Measurements from ENCODE around the gene SHISA7.
"Not testable (repeated sequence)": the region's sequence is repeated elsewhere in the genome, so short reads cannot be mapped to it uniquely, and the experiment has no call there.

The SHISA7 gene

DNA sequence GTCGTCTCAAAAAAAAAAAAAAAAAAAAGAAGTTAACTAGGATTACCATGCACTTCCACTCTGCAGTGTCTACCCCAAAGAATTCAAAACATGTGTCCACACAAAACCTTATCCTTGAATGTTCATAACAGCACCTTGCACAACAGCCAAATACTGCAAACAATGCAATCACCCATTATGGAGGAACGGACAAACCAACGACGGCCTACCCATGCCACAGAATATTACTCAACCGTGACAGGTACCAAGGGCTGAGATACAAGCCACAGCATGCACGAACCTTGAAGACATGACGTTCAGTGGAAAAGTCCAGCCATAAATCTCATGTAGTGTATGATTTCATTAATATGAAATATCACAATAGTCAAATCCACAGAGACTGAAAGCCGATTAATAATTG lies 3.0 kb upstream of the SHISA7 start:
- DNase-seq (ENCODE audit: low read depth in 2 of 2): no peak

DNA sequence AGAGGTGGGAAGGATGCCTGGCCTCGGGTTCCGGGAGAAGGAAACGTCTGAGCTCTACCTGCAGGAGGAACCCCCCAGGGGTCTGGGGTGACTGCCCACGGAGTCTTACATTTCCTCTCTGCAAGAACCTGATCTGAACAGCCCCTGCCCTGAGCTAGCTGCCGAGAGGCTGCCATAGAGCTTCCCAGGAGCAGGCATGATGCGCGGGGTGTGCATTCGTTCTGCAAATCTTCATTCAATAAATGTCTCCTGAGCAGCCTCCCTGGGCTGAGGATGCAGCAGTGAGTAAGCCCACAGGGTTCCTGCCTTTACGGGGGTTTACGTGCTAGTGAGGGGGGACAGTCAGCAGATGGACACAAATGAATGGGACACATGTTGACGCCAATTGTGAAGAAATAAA lies 1.5 kb upstream of the SHISA7 start:
- DNase-seq (ENCODE audit: low read depth in 2 of 2): no peak

DNA sequence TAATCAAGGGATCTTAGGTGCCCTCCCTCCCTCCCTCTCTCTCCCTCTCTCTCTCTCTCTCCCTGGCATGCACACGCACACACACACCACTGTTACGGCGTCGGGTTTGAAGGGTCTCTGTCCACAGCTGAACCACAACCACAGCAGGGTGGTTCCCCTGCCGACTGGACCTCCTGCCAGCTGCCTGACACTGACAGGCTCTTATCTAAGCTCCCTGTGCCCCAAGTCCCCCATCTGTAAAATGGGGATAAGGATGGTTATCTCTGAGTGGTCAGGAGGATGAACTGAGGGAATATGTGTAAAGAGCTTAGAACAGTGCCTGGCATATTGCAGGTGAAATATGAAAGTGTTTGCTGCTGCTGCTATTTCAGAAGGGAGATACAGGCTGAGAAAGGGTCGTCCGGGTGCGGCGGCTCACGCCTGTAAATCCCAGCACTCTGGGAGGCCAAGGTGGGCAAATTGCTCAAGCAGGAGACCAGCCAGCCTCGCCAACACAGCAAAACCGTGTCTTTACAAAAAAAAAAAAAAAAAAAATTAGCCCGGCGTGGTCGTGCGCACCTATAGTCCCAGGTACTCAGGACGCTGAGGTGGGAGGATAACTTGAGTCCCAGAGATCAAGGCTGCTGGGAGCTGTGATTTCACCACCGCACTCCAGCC lies 852 bp upstream of the SHISA7 start:
- no peak for DNase-seq (ENCODE audit: low read depth in 2 of 2)

DNA sequence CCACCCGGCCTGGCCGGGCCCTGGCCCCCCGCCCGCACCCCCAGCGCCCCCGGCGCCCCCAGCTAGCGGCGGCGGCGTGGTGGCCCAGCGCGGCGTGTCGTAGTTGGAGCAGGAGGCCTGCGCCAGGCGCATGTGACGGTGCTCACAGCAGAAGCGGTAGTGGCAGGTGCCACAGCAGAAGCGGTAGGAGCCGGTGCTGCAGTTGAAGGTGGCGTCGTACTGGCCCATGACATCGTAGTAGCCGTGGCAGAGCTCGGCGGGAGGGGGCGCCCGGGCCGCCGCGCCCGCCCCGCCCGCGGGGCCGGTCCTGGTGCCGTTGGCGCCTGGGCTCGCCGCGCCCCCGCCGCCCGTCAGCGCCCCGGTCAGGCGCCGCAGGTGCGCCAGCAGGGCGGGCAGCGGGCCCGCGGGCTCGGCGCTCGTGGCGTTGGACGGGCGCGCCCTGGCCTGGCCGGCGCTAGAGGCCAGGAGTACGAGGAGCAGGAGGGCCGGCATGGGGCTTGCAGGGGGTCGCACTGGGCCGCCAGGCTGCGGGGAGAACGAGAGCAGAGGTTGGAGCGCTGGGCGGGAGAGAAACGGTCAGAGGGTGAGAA lies 633 bp downstream of the SHISA7 start:
- no peak for DNase-seq (ENCODE audit: low read depth in 2 of 2)

DNA sequence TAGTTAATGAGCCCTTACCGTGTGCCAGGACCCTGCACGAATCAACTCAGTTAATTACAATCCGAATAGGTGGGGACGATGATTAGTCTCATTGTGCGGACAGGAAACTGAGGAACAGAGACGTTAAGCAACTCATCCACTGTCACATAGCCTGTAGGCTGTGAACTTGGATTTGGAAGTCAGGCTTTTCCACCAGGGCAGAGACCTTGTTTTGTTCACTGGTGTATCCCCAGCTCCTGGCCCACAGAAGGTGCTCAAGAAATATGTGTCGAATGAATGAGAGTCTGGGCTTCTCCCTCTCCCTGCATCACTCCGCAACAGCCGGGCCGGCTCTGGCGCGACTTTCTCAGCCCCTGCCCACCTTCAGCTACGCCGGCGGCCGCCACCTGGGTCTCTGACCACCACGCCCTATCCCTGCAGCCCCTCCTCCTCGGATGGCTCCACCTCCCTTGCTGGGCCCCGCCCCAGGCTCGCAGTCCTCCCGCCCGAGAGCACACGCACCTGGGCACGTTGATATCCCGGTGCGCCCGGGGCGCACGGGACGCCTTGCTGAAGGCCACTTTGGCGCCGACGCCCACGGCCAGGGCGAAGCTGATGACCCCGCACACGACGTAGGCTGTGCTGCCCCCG lies 1.3 kb downstream of the SHISA7 start:
- no peak for DNase-seq (ENCODE audit: low read depth in 2 of 2)

DNA sequence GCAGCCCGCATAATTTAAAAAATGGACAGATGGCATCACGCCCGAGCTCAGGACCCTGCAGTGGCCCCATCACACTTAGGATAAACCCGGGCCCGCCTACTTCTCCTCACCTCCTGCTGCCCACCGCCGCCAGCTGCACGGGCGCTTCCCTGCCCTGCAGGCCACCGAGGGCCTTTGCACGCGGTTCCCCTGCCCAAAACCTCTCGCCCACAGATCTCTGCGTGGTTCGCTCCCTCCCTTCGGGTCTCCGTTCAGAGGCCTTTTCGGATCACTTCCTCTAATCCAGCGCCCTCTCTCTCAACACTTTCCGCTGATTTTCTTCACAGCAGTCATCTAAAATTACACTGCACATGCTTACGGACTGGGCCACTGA lies 1.8 kb downstream of the SHISA7 start:
- DNase-seq (ENCODE audit: low read depth in 2 of 2): no peak

DNA sequence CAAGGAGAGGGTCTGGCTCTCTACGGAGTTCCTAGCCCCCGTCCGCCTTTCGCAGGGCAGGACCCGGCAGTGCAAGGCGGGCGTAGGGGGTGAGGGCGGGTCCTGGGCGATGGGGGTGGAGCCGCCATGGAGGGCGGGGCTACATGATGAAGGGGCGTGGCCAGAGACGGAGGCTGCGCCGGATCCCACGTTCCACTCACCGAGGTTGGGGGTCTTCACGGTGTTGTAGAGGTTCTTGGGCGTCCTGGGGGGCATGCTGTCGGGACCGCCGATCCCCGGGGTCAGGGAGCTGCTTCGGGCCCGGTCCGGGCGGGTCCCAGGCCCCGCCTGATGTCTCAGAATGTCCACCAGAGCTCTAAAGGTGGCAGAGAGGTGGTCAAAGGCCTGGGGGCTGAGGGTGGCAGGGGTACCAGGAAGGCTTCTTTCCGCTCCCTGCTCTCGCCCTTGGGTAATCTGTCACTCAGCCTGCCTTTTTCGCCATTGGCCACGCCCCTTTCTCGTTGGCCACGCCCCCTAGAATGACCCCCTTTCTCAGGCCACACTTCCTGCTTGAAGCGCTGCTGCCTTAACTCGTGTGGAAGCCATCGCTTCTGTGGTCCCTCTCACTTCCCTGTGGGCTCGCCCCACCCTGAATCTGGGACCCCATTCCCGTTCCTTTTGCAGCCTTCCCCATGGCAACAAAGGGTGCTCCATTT lies 2.5 kb downstream of the SHISA7 start:
- DNase-seq (ENCODE audit: low read depth in 2 of 2): no peak

DNA sequence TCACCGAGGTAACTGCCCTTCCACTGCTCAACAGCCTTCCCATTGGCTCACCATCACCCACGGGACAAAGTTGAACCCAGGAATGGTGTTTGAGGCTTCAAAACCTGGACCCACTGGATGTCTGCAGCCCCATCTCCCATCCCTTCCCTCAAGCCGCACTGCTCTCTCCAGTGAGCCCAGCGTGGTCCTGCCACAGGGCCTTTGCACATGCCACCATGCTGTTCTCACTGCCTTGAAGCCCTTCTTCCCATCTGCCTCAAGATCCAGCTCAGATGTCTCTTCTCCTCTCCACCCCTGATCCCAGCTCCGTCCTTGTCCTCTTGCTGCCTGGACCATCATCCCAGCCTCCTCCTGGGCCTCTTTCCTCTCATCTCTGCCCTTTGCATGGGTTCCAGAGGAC lies 4.0 kb downstream of the SHISA7 start:
- no peak for DNase-seq (ENCODE audit: low read depth in 2 of 2)

DNA sequence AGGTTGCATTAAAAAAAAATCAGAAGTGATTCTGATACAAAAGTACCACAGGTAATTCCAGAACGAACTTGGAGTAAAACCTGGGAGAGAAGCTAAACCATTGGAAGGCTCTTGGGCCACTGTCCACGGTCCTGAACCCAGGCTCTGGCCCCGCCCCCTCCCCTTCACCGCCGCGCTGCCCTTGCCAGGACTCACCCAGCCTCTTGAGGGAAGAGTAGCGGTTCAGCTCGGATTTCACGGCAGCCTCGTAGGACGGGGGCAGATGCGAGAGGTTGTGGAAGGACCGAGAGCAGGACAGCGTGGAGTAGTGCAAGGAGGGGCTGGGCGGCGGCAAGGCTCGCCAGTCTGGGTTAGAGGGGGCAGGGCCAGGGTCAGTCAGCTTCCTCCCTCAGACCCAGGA lies 5.7 kb downstream of the SHISA7 start:
- DNase-seq (ENCODE audit: low read depth in 2 of 2): no peak

DNA sequence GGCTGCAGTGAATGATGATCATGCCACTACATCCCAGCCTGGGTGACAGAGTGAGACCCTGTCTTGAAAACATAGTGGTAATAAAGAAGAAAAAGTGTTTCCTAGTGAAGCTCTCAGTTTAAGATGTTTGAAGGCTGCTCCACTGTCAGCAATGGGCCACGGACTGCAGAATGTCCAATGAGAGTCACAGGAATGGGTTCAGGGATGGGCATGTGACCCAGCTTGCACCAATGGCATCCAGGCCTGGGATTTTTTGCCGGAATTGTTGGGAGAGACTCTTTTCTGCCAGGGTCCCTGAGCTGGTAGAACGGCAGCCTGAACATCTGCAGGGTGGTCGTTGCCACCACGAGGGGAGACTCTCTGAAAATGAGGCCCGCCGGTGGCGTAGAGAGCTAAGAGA lies 6.3 kb downstream of the SHISA7 start:
- DNase-seq (ENCODE audit: low read depth in 2 of 2): no peak

DNA sequence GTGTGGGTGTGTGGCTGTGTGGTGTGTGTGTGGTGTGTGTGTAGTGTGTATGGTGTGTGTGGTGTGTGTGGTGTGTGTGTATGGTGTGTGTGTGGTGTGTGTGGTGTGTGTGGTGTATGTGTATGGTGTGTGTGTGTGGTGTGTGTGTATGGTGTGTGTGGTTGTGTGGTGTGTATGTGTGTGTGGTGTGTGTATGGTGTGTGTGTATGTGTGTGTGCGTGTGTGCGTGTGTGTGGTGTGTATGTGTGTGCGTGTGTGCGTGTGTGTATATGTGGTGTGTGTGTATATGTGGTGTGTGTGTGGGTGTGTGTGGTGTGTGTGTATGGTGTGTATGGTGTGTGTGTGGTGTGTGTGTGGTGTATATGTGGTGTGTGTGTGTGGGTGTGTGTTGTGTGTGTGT lies 8.1 kb downstream of the SHISA7 start:
- DNase-seq (ENCODE audit: low read depth in 2 of 2): no peak

DNA sequence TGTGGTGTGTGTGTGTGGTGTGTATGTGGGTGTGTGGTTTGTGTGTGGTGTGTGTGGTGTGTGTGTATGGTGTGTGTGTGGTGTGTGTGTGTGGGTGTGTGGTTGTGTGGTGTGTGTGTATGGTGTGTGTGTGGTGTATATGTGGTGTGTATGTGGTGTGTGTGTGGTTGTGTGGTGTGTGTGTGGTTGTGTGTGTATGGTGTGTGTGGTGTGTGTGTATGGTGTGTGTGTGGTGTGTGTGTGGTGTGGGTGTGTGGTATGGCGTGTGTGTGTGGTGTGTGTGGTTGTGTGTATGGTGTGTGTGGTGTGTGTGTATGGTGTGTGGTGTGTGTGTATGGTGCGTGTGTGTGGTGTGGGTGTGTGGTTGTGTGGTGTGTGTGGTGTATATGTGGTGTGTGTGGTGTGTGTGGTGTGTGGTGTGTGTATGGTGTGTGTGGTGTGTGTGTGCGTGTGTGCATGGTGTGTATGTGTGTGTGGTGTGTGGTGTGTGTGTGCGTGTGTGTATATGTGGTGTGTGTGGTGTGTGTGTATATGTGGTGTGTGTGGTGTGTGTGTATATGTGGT lies 8.7 kb downstream of the SHISA7 start:
- no peak for DNase-seq (ENCODE audit: low read depth in 2 of 2)

DNA sequence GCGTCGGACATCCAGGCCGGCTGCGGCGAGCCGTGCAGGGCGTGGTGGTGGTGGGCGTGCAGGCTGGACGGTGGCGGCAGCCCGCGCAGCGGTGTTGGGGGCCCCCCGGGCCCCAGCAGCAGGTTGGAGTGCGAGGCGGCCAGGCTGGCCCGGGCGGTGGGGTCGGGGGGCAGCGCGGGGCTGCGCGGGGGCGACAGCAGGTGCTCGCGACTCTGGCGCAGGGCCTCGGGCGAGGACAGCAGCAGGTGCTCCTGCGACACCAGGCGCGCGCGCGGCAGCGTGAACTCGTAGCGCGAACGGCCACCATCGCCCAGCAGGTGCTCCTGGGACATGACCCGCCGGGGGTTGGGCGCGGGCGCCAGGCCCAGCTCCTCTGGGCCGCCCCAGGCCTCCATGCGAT lies 9.8 kb downstream of the SHISA7 start:
- DNase-seq (ENCODE audit: low read depth in 2 of 2): no peak

DNA sequence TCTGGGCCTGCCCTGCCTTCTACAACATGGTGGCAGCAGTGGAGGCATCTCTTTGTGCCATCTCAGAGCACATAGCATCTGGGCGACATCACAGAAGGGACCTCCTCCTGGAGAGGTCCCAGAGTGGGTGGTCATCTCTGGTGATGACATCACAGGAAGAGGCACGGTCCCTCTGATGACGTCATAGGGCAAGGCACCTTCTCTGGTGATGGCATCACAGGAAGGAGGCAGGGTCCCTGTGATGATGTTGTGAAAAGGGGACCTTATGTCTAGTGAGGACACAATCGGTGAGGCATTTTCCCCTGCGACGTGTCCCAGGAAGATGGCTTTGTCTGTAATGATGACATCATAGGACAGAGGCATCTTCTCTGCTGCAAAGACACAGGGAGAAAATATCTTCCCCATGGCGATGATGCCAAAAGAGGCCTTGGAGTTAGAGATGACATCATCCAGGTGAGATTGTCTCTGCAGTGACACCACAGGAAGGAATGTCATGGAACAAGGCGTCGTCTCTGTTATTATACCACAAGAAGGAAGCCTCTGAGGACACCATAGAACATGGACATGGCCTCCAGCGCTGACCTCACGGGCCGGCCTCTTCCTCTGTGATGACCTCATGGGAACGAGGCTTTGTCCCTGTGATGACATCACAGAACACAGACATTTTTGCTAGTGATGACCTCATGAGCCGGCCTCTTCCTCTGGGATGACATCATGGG lies 10.7 kb downstream of the SHISA7 start:
- no peak for DNase-seq (ENCODE audit: low read depth in 2 of 2)

DNA sequence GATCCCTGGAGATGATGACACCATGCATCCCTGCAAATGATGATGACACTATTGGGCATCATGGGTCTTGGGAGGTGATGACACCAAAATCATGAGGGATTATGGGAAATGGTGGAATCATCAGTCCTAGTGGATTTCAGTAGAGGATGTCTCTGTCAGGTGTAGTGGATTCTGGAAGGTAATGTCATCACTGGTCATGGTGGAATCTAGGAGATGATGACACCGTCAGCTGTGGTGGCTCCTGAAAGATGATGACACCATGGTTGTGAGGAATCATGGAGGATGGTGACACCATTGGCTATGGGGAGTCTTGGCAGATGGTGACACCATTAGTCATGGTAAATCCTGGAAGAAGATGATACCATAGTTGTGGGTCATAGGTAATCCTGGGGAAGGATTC lies 11.9 kb downstream of the SHISA7 start:
- DNase-seq (ENCODE audit: low read depth in 2 of 2): no peak

DNA sequence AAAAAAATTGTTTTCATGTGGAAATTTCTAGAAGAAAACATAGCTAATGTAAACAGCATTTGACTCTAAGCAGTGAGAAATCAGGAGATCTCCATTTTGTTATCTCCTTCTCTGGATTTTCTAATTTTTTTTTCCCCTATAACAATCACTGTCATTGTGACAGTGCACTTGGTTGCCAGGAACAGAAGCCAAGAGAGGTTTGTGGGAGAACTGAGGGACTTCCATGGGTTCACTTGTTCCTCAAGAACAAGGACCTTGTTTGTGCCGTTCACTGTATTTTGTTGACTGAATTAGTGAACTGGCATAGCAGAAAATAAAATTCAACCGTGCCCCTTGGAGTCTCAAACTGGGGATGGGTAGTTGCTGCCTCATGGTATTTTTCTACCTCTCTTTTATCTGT lies 17.1 kb downstream of the SHISA7 start:
- DNase-seq (ENCODE audit: low read depth in 2 of 2): no peak

DNA sequence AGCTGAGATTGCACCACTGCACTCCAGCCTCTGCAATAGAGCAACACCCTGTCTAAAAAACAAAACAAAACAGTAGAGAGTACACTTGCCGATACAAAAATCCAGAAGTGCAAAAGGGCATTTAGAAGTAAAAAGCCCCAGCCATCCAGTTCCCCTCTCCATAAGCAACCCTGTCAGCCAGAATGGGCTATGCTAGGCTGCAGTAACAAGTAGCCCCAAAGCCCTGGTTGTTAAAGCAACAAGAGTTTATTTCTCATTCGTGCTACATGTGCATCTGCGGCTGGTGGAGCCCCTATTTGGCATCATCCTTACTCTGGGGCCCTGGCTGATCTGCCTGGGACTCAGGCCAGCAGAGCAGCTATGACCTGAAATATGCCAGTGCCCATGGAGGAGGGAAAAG lies 18.6 kb downstream of the SHISA7 start:
- DNase-seq (ENCODE audit: low read depth in 2 of 2): no peak

DNA sequence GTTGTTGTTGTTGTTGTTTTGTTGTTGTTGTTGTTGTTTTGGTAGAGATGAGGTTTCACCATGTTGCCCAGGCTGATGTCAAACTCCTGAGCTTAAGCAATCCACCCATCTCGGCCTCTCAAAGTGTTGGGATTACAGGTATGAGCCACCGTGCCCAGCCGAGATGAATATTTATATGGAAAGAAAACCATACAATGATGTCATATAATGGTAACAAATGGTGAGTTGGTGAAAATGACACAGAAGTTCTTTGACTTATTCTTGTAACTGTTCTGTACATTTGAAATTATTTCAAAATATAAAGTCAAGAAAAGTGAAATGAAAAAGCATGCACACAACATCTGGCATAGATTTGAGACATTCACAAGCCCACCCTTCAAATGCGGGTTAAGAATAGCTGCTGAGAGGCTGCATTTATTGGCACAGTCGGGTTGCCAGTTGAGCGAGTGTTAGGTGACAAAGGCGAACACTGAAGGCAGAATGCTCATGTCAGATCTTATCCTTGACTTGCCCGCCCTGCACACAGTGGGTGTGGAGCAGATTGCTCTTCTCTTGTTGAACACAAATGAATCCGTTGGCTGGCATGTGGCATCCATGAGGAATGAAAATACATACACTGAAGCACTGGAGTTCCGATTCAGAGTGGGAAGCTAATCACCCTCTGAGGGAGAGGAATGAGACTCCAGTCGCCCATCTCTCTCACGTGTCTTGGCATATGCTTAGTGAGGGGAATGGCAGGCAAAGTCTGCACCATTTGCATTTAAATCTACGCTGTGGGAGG lies 19.7 kb downstream of the SHISA7 start:
- DNase-seq (ENCODE audit: low read depth in 2 of 2): no peak

DNA sequence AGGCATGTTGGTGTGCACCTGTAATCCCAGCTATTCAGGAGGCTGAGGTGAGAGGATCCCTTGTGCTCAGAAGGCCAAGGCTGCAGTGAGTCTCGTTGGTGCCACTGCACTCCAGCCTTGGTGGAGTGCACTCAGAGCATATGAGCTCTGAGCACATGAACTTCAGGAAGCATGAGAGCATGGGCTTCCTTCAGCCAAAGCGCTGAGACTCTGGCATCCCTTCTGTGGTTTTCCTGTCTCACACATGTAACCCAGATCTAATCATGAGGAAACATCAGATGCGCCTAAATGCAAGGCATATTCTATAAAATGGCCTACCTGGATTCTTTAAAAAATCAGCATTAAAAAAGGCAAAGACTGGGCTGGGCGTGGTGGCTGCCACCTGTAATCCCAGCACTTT lies 21.8 kb downstream of the SHISA7 start:
- not testable (repeated sequence) for DNase-seq (ENCODE audit: low read depth in 2 of 2)

DNA sequence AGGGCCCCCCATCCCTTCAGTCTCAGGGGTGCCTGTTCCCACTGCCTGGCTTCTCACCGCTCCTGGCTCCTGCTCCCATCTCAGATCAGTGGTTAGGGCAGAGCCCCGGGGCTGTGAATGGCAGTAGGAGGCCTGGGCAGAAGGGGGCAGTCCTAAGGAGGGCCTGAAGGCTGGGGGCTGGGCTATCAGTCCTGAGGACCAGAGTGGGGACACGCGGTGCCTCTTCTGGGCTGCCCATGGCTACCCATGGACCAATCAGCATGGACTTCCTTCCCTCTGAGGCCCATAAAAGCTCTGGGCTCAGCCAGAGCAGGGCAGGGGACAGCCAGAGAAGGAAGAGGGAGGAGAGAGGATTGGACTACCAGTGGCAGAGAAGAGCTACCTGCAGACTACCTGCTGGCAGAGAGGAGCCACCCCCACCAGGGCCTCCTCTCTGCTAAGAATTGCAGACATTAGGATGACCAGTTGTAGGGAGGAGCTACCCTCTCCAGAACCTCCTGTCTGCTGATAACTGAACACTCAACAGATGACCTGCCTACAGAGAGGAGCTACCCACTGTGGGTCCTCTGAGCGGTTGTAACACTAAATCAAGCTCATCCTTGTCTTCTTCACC lies 23.4 kb downstream of the SHISA7 start:
- DNase-seq (ENCODE audit: low read depth in 2 of 2): no peak

DNA sequence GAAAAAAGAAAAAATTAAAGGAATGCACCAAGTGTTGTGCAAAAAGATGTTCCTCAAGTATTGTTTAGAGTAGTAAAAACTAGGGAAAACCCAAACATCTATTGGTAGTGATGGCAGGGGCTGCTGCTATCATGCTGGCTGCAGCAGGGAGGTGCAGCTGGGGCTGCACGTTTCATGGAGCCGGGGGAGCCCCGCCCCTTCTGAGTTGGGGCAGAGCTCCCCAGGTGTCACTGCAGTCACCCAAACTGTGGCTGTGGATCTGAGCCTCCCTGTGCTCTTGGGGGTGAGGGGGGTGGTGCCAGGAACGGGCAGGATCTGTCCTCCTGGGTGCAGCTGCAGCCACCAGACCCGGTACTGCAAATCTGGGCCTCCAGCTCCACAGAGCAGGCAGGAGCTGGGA lies 24.0 kb downstream of the SHISA7 start:
- no peak for DNase-seq (ENCODE audit: low read depth in 2 of 2)
